Upper lobe of left lung (tissue), 4 donors: ENCODE results near the gene LY6G5C.

Experiments
- POLR2A ChIP-seq, 4 donors: fragments of 450-650 bp; IDR thresholded peaks; one replicate each; pipeline ENCODE4 v1.5.1; 2016 to 2017; ENCODE audit warnings: antibody characterized with exemption in 4 of 4, mild to moderate bottlenecking in 2 of 4
- POLR2AphosphoS5 ChIP-seq, 2 donors: sonication (generic); formaldehyde crosslinking; IDR thresholded peaks; one replicate each; pipeline ENCODE4 v1.5.1; 2017; ENCODE audit warnings: antibody characterized with exemption in 2 of 2
- TF ChIP-seq, protein P1 (sequence below), 6 experiments: fragments of 450-650 bp in 4 of 6; fragments of 200-600 bp in 2 of 6; sonication (generic) in 2 of 6; IDR thresholded peaks; one replicate each; pipeline ENCODE4 v1.5.1; 2016 to 2019; ENCODE audit warnings: antibody characterized with exemption in 6 of 6

DNA sequence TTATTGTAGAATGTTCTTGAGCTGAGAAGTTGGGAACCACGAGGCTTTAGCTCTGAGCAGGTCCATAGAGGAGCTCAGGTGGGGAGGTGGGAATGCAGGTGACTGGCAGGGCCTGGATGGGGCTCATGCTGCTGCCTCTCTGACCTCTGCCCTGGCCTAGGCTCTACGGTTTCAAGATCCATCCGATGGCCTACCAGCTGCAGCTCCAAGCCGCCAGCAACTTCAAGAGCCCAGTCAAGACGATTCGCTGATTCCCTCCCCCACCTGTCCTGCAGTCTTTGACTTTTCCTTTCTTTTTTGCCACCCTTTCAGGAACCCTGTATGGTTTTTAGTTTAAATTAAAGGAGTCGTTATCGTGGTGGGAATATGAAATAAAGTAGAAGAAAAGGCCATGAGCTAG, 11.2 kb downstream of the LY6G5C start, which contains the start of gene LY6G5B:
- TF ChIP-seq, protein P1, sequence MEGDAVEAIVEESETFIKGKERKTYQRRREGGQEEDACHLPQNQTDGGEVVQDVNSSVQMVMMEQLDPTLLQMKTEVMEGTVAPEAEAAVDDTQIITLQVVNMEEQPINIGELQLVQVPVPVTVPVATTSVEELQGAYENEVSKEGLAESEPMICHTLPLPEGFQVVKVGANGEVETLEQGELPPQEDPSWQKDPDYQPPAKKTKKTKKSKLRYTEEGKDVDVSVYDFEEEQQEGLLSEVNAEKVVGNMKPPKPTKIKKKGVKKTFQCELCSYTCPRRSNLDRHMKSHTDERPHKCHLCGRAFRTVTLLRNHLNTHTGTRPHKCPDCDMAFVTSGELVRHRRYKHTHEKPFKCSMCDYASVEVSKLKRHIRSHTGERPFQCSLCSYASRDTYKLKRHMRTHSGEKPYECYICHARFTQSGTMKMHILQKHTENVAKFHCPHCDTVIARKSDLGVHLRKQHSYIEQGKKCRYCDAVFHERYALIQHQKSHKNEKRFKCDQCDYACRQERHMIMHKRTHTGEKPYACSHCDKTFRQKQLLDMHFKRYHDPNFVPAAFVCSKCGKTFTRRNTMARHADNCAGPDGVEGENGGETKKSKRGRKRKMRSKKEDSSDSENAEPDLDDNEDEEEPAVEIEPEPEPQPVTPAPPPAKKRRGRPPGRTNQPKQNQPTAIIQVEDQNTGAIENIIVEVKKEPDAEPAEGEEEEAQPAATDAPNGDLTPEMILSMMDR (IDR thresholded peaks at IDR 0.05) = no peak
- TF ChIP-seq POLR2A (IDR thresholded peaks at IDR 0.05) (no peak), POLR2AphosphoS5 (IDR thresholded peaks at IDR 0.05) (no peak)
